ENCODE results near the gene LAMB3. TPM values are rescaled to one million over a fixed set of nuclear protein-coding genes. Genes with fewer than 3 reads are reported as not detected.

The LAMB3 gene
- total RNA-seq, 1 experiment from 2014 or later = 0.28 TPM

DNA sequence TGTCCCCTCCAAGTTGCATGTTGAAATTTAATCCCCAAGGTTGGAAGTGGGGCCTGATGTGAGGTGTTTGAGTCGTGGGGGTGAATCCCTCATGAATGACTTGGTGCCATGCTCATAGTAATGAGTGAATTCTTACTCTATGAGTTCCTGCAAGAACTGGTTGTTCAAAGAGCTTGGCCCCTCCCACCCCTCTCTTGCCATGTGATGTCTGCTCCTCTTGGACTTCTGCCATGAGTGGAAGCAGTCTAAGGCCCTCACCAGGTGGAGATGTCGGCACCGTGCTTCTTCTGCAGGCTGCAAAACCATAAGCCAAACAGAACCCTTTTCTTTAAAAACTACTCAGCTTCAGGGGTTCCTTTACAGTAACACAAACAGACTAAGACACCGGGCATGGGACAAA lies 37.3 kb upstream of the LAMB3 start:
- Histone ChIP-seq H2BK20ac (ENCODE audit: low read depth, low read length, poor library complexity, severe bottlenecking) (no peak overlapping the region), H3K9ac (ENCODE audit: extremely low read depth, insufficient read length, low read length) (no peak overlapping the region), H2AK5ac (ENCODE audit: insufficient read length, low read length) (no peak overlapping the region), H4K5ac (ENCODE audit: insufficient read length, low read depth, low read length) (no peak overlapping the region), H2BK120ac (ENCODE audit: low read depth, low read length, poor library complexity, severe bottlenecking) (no peak overlapping the region), H3T11ph (ENCODE audit: low read length) (no peak overlapping the region), H4K91ac (ENCODE audit: insufficient read length, low read depth, low read length) (no peak overlapping the region), H3K4me1 (ENCODE audit: insufficient read depth, low read length) (no peaks in the 10 kb centered on the region), H4K20me1 (ENCODE audit: control insufficient read depth, insufficient read depth, insufficient read length) (no peaks in the 10 kb centered on the region), H2AFZ (ENCODE audit: low read length) (no peak overlapping the region), H3K9me3 (ENCODE audit: control insufficient read depth, low read depth, low read length) (no peaks in the 10 kb centered on the region), H2BK5ac (ENCODE audit: insufficient read length, low read length) (no peak overlapping the region), H3K18ac (ENCODE audit: insufficient read length, low read depth, low read length) (no peak overlapping the region), H3K79me2 (ENCODE audit: insufficient read depth, low read length) (no peaks in the 10 kb centered on the region), H3K27me3 (ENCODE audit: insufficient read depth, low read length) (no peaks in the 10 kb centered on the region; the same call in 1 of the 2 replicates), H3K4ac (ENCODE audit: low read depth, low read length) (no peak overlapping the region), H4K8ac (replicated peaks; ENCODE audit: insufficient read length, low read depth, low read length) (no peak overlapping the region), H3K79me1 (ENCODE audit: insufficient read depth, low read depth, low read length, poor library complexity, severe bottlenecking) (no peaks in the 10 kb centered on the region), H3K56ac (ENCODE audit: insufficient read length, low read depth, low read length) (no peak overlapping the region), H2BK15ac (ENCODE audit: low read depth, low read length) (no peak overlapping the region), H3K14ac (ENCODE audit: insufficient read depth, low read length) (no peak overlapping the region), H2BK12ac (ENCODE audit: insufficient read length, low read depth, low read length) (no peak overlapping the region), H3K27ac (ENCODE audit: insufficient read length, low read depth, low read length) (no peak overlapping the region), H3K23me2 (ENCODE audit: insufficient read length, low read depth, low read length, poor library complexity, severe bottlenecking) (no peaks in the 10 kb centered on the region), H3K4me2 (ENCODE audit: insufficient read depth, insufficient read length, low read length) (no peak overlapping the region), H3K23ac (ENCODE audit: insufficient read length, low read depth, low read length) (no peak overlapping the region)
- no CpG with 5 or more reads among the region's 4 CpGs for WGBS (ENCODE audit: extremely low coverage, insufficient read length, low lambda C conversion rate)
- no peak for DNase-seq
- Mint-ChIP-seq H3K4me3 (no peak overlapping the region), H3K9me3 (no peaks in the 10 kb centered on the region), H3K27ac (no peak overlapping the region), H3K36me3 (ENCODE audit: insufficient read depth in 1 of 3, low read depth in 3 of 3) (no peaks in the 10 kb centered on the region), H3K27me3 (ENCODE audit: low read depth) (peaks cover 14% of the 10 kb centered on the region), H3K4me1 (peaks cover 0 to 7% of the 10 kb centered on the region in 2 experiments; a peak in 2 of 4 replicates)
- TF ChIP-seq, protein P1, sequence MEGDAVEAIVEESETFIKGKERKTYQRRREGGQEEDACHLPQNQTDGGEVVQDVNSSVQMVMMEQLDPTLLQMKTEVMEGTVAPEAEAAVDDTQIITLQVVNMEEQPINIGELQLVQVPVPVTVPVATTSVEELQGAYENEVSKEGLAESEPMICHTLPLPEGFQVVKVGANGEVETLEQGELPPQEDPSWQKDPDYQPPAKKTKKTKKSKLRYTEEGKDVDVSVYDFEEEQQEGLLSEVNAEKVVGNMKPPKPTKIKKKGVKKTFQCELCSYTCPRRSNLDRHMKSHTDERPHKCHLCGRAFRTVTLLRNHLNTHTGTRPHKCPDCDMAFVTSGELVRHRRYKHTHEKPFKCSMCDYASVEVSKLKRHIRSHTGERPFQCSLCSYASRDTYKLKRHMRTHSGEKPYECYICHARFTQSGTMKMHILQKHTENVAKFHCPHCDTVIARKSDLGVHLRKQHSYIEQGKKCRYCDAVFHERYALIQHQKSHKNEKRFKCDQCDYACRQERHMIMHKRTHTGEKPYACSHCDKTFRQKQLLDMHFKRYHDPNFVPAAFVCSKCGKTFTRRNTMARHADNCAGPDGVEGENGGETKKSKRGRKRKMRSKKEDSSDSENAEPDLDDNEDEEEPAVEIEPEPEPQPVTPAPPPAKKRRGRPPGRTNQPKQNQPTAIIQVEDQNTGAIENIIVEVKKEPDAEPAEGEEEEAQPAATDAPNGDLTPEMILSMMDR (conservative IDR thresholded peaks at IDR 0.05) = no peak
